ENCODE data around the gene MYO10.

The MYO10 gene

DNA sequence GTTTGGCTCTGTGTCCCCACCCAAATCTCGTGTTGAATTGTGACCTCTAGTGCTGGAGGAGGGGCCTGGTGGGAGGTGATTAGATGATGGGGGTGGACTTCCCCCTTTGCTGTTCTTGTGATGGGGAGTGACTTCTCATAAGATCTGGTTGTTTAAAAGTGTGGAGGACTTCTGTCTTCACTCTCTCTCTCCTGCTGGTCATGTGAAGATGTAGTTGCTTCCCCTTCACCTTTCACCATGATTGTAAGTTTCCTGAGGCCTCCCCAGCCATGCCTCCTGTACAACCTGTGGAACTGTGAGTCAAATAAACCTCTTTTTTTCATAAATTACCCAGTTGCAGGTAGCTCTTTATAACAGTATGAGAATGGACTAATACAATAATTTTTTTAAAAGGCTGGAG lies 10.6 kb upstream of the MYO10 start:
- in situ Hi-C loops (cut with HindIII; ENCODE audit: low pct_ligation_motif_present, low pct_unique_long_range_greater_than_20kb, low sequenced_read_pairs), result no loop called here
- DNase-seq, result no peak

GRCh38 chr5:16944816-16945562 lies 8.9 kb upstream of the MYO10 start:
- no peak for DNase-seq
- in situ Hi-C loops (cut with HindIII; ENCODE audit: low pct_ligation_motif_present, low pct_unique_long_range_greater_than_20kb, low sequenced_read_pairs), result no loop called here

DNA sequence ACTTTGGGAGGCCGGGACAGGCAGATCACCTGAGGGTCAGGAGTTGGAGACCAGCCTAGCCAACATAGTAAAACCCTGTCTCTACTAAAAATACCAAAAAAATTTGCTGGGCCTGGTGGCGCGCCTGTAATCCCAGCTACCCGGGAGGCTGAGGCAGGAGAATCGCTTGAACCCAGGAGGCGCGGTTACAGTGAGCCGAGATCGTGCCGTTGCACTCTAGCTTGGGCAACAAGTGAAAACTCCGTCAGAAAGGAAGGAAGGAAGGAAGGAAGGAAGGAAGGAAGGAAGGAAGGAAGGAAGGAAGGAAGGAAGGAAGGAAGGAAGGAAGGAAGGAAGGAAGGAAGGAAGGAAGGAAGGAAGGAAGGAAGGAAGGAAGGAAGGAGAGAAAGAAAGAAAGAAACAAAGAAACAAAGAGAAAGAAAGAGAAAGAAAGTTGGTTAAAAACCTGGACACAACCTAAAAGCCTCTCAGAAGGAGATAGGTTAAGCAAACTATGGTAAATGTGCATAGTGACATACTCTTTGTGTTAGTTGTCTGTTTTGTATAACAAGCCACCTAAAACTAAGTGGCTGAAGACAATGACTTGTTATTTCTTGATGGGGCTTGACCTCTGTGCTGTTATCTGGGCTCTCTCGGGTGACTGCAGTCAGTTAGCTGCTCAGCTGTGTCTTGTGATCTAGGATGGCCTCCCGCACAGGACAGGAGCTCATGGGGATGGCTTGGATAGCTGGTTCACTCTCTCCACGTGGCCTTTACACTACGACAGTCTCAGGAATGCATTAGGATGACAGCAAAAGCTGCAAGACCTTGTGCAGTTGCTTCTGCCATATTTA lies 8.0 kb upstream of the MYO10 start:
- in situ Hi-C loops (cut with HindIII; ENCODE audit: low pct_ligation_motif_present, low pct_unique_long_range_greater_than_20kb, low sequenced_read_pairs), result no loop called here
- DNase-seq, result no peak

DNA sequence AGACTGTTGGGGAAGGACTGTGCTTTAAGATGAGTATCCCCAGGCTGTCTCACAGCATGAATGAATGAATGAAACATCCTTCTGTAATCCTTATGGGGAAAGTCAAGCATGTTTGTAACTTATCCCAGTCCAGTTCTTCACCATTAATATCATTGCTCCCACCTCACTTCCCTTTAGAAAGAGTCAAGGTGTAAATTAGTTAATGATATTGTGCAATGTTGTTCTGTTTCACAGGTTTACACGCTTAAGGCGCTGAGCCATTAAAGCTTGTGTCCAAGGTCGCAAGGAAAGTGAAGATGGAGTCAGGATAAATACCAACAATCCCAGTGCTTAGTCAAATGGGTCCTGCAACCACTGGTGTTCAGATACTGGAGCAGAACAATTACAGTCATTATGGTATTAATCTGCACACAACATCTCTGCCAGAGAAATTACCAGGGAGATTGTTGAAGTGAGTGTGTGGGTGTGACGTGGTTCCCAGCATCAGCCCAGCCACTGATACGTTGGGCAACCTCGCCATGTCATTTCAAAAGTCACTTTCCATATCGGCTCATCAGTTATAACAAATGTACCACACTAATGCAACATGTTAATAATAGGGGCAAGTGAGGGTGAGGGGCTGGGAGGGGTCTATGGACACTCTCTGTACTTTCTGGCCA lies 1.5 kb upstream of the MYO10 start:
- no peak for DNase-seq
- in situ Hi-C loops (cut with HindIII; ENCODE audit: low pct_ligation_motif_present, low pct_unique_long_range_greater_than_20kb, low sequenced_read_pairs), result no loop called here

DNA sequence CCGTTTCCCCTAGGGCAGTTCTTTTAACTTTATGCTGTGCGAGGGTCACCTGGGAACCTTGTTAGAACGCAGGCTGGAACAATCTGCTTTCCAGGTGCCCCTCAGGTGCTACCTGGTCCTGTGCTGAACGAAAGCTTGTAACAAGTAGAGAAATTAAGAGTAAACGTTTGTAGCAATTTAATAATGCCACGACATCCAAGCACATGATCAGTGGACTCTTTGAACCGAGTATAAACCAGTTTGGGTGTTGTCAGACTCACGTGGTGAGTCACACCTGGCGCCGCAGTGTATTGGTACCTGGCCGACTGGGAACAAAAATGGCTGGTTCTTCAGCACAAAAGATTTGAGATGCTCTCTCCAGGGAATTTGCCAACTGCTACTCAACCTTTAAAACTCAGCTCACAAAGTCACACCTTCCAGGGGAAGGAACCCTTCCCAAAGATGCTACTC lies 926 bp upstream of the MYO10 start:
- no peak for DNase-seq
- in situ Hi-C loops (cut with HindIII; ENCODE audit: low pct_ligation_motif_present, low pct_unique_long_range_greater_than_20kb, low sequenced_read_pairs), result no loop called here

- peak; percentile 43 for DNase-seq
- in situ Hi-C loops (cut with HindIII; ENCODE audit: low pct_ligation_motif_present, low pct_unique_long_range_greater_than_20kb, low sequenced_read_pairs), result no loop called here
Observed at GRCh38 chr5:16935231-16936149, 598 bp downstream of the MYO10 start.

DNA sequence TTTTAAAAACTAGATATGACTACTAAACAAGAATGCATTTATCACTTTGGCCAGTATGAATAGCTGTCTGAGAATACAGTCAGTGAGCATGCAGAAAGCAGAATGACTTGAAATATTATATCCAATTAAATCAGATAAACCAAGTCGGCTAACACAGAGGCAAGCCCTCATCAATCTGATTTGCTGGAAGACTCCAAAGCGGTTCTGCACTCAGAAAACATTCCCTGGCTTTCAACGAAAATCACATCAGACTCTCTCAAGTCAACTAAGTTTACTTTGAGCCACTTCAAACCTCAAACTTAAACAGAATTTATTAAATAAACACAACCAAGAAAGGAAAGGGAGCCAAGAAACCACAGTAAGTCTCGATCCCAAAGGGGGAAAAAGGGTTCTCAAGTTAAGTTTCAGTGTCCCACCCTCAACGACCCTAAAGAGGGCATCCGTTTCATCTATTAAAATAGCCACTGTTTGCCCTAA lies 1.4 kb downstream of the MYO10 start:
- in situ Hi-C loops (cut with HindIII; ENCODE audit: low pct_ligation_motif_present, low pct_unique_long_range_greater_than_20kb, low sequenced_read_pairs), result no loop called here
- DNase-seq, result peak; percentile 8

DNA sequence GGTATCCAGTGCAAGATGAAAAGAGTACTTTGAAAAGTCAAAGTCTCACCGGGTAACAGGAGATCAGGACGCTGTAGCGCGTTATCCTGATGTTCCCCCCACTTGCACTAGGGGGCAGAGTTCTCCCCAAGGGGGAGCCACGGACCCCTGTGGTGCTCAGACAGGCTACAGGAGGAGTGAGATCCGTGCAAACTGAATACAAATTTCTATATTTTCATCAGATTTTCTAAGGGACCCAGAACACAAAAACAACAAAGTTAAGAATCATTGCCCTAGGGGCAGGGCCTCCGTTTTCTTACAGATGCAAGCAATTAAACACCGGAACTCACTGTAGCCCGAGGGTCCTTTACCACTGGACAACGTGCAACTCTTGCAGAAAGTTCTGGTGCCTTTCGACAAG lies 2.0 kb downstream of the MYO10 start:
- peak; percentile 72 for DNase-seq

GRCh38 chr5:16933337-16933736 lies 2.8 kb downstream of the MYO10 start:
- in situ Hi-C loops (cut with HindIII; ENCODE audit: low pct_ligation_motif_present, low pct_unique_long_range_greater_than_20kb, low sequenced_read_pairs), result no loop called here
- DNase-seq, result no peak

More for the DNA sequence above, 2.0 kb downstream of the MYO10 start:
- in situ Hi-C loops (cut with HindIII; ENCODE audit: low pct_ligation_motif_present, low pct_unique_long_range_greater_than_20kb, low sequenced_read_pairs), result no loop called here

DNA sequence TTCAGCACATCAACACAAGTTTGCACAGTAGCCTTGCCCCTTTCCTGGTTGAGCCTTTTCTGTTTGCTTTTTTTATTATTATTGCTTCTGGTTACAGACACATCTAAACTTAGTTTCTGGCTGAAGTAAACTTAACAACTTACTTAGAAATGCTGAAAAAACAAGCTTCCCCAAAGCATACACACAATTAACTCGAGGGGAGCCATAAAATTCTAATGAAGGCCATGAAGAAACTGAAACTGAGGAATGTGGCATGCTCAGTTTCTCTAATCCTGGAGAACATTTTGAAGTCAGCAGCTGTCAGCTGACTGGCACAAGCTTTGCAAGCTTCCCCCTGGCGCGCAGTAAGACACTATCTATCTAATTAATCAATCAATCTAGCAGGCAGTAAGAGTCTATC lies 3.7 kb downstream of the MYO10 start:
- in situ Hi-C loops (cut with HindIII; ENCODE audit: low pct_ligation_motif_present, low pct_unique_long_range_greater_than_20kb, low sequenced_read_pairs), result no loop called here
- no peak for DNase-seq

GRCh38 chr5:16931334-16932110 lies 4.6 kb downstream of the MYO10 start:
- in situ Hi-C loops (cut with HindIII; ENCODE audit: low pct_ligation_motif_present, low pct_unique_long_range_greater_than_20kb, low sequenced_read_pairs), result no loop called here
- no peak for DNase-seq

- in situ Hi-C loops (cut with HindIII; ENCODE audit: low pct_ligation_motif_present, low pct_unique_long_range_greater_than_20kb, low sequenced_read_pairs), result no loop called here
- no peak for DNase-seq
Observed at GRCh38 chr5:16930496-16930895, 5.6 kb downstream of the MYO10 start.

GRCh38 chr5:16929831-16930230 lies 6.3 kb downstream of the MYO10 start:
- no peak for DNase-seq
- in situ Hi-C loops (cut with HindIII; ENCODE audit: low pct_ligation_motif_present, low pct_unique_long_range_greater_than_20kb, low sequenced_read_pairs), result no loop called here

DNA sequence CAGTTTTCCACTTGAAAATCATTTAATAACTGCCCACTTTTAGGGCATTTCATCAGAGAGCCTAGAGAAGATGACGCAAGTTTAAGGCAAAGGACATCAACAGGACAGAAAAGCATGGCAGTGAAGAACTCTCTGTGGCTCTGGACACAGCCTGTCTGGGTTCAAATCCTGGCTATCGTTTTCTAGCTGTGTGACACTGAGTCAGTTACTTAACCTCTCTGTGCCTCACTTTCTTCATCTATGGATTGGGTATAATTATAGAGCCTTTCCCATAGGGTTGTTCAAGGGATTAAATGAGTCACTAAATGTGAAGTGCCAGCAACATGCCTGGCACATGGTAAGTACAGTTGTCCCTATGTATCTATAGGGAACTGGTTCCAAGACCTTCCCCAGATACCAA lies 6.7 kb downstream of the MYO10 start:
- in situ Hi-C loops (cut with HindIII; ENCODE audit: low pct_ligation_motif_present, low pct_unique_long_range_greater_than_20kb, low sequenced_read_pairs), result no loop called here
- no peak for DNase-seq

GRCh38 chr5:16927613-16928012 lies 8.5 kb downstream of the MYO10 start:
- in situ Hi-C loops (cut with HindIII; ENCODE audit: low pct_ligation_motif_present, low pct_unique_long_range_greater_than_20kb, low sequenced_read_pairs), result no loop called here
- no peak for DNase-seq

GRCh38 chr5:16926417-16926816 lies 9.7 kb downstream of the MYO10 start:
- in situ Hi-C loops (cut with HindIII; ENCODE audit: low pct_ligation_motif_present, low pct_unique_long_range_greater_than_20kb, low sequenced_read_pairs), result no loop called here
- no peak for DNase-seq

DNA sequence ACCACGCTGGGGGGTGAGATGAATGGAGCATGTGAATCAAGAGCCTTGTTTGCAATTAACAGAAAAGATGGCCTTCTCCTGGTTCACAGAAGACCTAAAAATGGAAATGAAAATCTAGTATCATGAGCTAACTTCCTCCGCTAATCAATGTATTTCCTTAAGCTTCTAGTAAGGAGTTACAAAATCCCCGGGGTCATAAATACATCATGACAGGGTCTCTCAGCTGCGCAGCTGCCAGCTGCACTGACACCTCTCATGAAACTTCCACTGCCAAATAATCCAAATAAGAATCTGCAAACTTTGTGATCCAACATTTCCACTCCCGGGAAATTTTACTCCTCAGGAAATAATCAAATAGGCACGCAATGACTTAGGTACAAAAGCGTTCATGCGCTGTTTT lies 11.9 kb downstream of the MYO10 start:
- no peak for DNase-seq
- in situ Hi-C loops (cut with HindIII; ENCODE audit: low pct_ligation_motif_present, low pct_unique_long_range_greater_than_20kb, low sequenced_read_pairs), result no loop called here

DNA sequence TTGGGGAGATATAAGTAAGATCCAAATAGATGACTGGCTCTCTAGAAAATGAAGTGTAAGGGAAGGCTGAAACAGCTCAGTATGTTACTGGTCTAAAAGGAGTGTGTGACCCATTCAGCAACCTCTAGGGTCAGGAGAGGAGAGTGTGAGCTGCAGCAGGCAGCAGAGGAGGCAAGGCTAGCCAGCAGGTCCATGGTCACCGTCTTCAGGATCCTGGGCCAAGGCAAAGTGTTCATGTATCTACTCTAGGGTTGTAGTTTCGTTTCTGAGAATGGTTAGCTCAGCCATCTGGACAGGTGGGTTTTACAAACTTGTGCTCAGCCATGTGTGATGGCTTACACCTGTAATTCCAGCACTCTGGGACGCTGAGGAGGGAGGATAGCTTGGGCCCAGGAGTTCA lies 13.7 kb downstream of the MYO10 start:
- DNase-seq, result no peak
- in situ Hi-C loops (cut with HindIII; ENCODE audit: low pct_ligation_motif_present, low pct_unique_long_range_greater_than_20kb, low sequenced_read_pairs), result no loop called here
